Fibroblast of mammary gland (primary cell): Measurements from ENCODE around the gene EXD3.
A peak's percentile ranks its signal among the peaks of the same experiment; 100 is the strongest.
"Not testable (repeated sequence)": the region's sequence is repeated elsewhere in the genome, so short reads cannot be mapped to it uniquely, and the experiment has no call there.

Experiments
- DNase-seq: peaks from one replicate; pipeline ENCODE4 v3.0.0-alpha.2; 2010; ENCODE audit warnings: low read depth
- H3K4me3 ChIP-seq: 2 replicates; pipeline ENCODE4 v1.5.1; 2011; ENCODE audit warnings: low read depth, mild to moderate bottlenecking, low read length, moderate library complexity; ENCODE audit not compliant: control insufficient read depth
- CTCF ChIP-seq: conservative IDR thresholded peaks from 2 replicates; pipeline ENCODE4 v1.5.1; 2011; ENCODE audit warnings: low read depth, low read length, inconsistent platforms; ENCODE audit not compliant: control insufficient read depth, insufficient read depth

EXD3 gene

GRCh38 chr9:137411260-137411644, 11.7 kb downstream of the EXD3 start:
- no peak for DNase-seq
- no peak overlapping the region for H3K4me3 ChIP-seq
- TF ChIP-seq CTCF, result no peak

- TF ChIP-seq CTCF, result no peak
- H3K4me3 ChIP-seq, result no peak overlapping the region
- DNase-seq, result no peak
Measured at GRCh38 chr9:137410891-137411249, 12.1 kb downstream of the EXD3 start.

- not testable (repeated sequence) for H3K4me3 ChIP-seq
Measured at GRCh38 chr9:137410236-137410890, 12.6 kb downstream of the EXD3 start.

GRCh38 chr9:137409515-137409914, 13.4 kb downstream of the EXD3 start:
- DNase-seq, result no peak
- no peak for TF ChIP-seq CTCF
- H3K4me3 ChIP-seq, result no peak overlapping the region

More at GRCh38 chr9:137410236-137410890, 12.6 kb downstream of the EXD3 start:
- not testable (repeated sequence) for DNase-seq

GRCh38 chr9:137408651-137409405, 14.1 kb downstream of the EXD3 start:
- H3K4me3 ChIP-seq, result no peak overlapping the region
- no peak for TF ChIP-seq CTCF
- no peak for DNase-seq

- TF ChIP-seq CTCF, result no peak
- peak; percentile 62 for DNase-seq
- H3K4me3 ChIP-seq, result no peak overlapping the region
Measured at GRCh38 chr9:137407590-137408300, 15.2 kb downstream of the EXD3 start.
